HepG2 (cell line): Measurements from ENCODE around the gene SERPINB6. TPM values are rescaled to one million over a fixed set of nuclear protein-coding genes. Genes with fewer than 3 reads are reported as not detected.

ENCODE experiments used
- AKNA ChIP-seq: sonication (generic); formaldehyde crosslinking; IDR thresholded peaks from 2 replicates; pipeline ENCODE4 v1.4.0; 2020; ENCODE audit warnings: missing genetic modification reagents, borderline replicate concordance
- CEBPZ ChIP-seq: IDR thresholded peaks from 2 replicates; pipeline ENCODE4 v1.6.1; 2012; ENCODE audit warnings: low read length, improper control_type of control experiment
- FOXJ3 ChIP-seq: sonication (generic); formaldehyde crosslinking; IDR thresholded peaks from 2 replicates; pipeline ENCODE4 v1.4.0; 2020; ENCODE audit warnings: missing genetic modification reagents, mild to moderate bottlenecking, borderline replicate concordance
- HIVEP1 ChIP-seq: sonication (generic); formaldehyde crosslinking; IDR thresholded peaks from 2 replicates; pipeline ENCODE4 v1.4.0; 2020; ENCODE audit warnings: mild to moderate bottlenecking, missing genetic modification reagents
- MXD3 ChIP-seq: IDR thresholded peaks from 2 replicates; pipeline ENCODE4 v1.6.1; 2016; ENCODE audit warnings: mild to moderate bottlenecking, missing biosample characterization, missing genetic modification reagents
- PAXIP1 ChIP-seq: sonication (generic); formaldehyde crosslinking; conservative IDR thresholded peaks from 2 replicates; pipeline ENCODE4 v1.4.0; 2020; ENCODE audit warnings: mild to moderate bottlenecking, missing genetic modification reagents, moderate library complexity
- TBP ChIP-seq: sonication (generic); formaldehyde crosslinking; IDR thresholded peaks from 2 replicates; pipeline ENCODE4 v1.5.0; 2020; ENCODE audit warnings: missing genetic modification reagents
- ZNF564 ChIP-seq: sonication (generic); formaldehyde crosslinking; IDR thresholded peaks from 2 replicates; pipeline ENCODE4 v1.8.1; 2023; ENCODE audit warnings: mild to moderate bottlenecking, missing genetic modification reagents
- ZNF710 ChIP-seq: sonication (generic); formaldehyde crosslinking; IDR thresholded peaks from 2 replicates; pipeline ENCODE4 v1.5.0; 2020; ENCODE audit warnings: mild to moderate bottlenecking, missing genetic modification reagents, borderline replicate concordance
- polyA plus RNA-seq, 8 experiments: library from polyadenylated mRNA; depleted of rRNA in 3 of 8; stranded (reverse) in 7 of 8; unstranded in 1 of 8; fragments of >200 nt; fragmentation: Illumina TruSeq in 4 of 8; extraction: Trizol in 4 of 8; gene quantifications; 2 replicates each; pipeline versions ENCODE4 v1.2.1 to v1.2.3, GENCODE V29; 2011 to 2016; ENCODE audit warnings: low read depth in 4 of 8, missing spikeins in 1 of 8, mixed read lengths in 1 of 8; ENCODE audit not compliant: insufficient read depth in 1 of 8
- total RNA-seq, 5 experiments: library from RNA; depleted of rRNA; stranded (reverse); fragments of >200 nt; fragmentation: Illumina TruSeq; extraction: Trizol; gene quantifications; 2 replicates each; pipeline ENCODE4 v1.2.3, GENCODE V29; 2016; ENCODE audit warnings: low read depth in 1 of 5

SERPINB6 gene
- total and polyA plus RNA-seq, 2 of the 13 experiments (the other 11 are each of a cell fraction or from before 2014, with no cell fraction given), result 38.2 to 61.3 TPM

GRCh38 chr6:2999618-3000557 lies 28.5 kb upstream of the SERPINB6 start, which contains the start of gene NQO2 (continued):
- TF ChIP-seq AKNA (CRISPR knock-in tag) (no peak), CEBPZ (no peak), TBP (CRISPR knock-in tag) (no peak), ZNF710 (0 out of 2 replicates have a peak, but pooled peaks have one; percentile 36), MXD3 (CRISPR knock-in tag) (peak; percentile 85), FOXJ3 (no peak), ZNF564 (CRISPR knock-in tag) (no peak; the same call in 1 of the 2 replicates), PAXIP1 (CRISPR knock-in tag) (no peak; the same call in 1 of the 2 replicates), HIVEP1 (CRISPR knock-in tag) (no peak; the same call in 1 of the 2 replicates)
